CD14-positive monocyte (primary cell): ENCODE measurements around the gene SMCO3. TPM values are rescaled to one million over a fixed set of nuclear protein-coding genes. Genes with fewer than 3 reads are reported as not detected.

Experiments used
- DNase-seq, 3 donors: peaks; one replicate each; pipeline ENCODE4 v3.0.0-alpha.2; 2011 to 2022
- H2AFZ ChIP-seq: 2 replicates; pipeline ENCODE4 v1.6.0; 2012; ENCODE audit warnings: mild to moderate bottlenecking, low read depth, low read length, inconsistent platforms; ENCODE audit not compliant: insufficient read depth, poor library complexity, severe bottlenecking
- H3K27ac ChIP-seq, 2 donors: 1 replicate in 1 of 2; 2 replicates in 1 of 2; pipeline ENCODE4 v1.5.1; 2012 to 2013; ENCODE audit warnings: low read length in 2 of 2, control low read depth in 1 of 2, inconsistent platforms in 1 of 2, low read depth in 1 of 2, mild to moderate bottlenecking in 1 of 2
- H3K27me3 ChIP-seq, 2 donors: one replicate each; pipeline versions ENCODE4 v1.6.0 to v1.6.1; 2011 to 2013; ENCODE audit warnings: low read length in 2 of 2; ENCODE audit not compliant: control insufficient read depth in 2 of 2, insufficient read depth in 2 of 2
- H3K36me3 ChIP-seq, 2 donors: replicated peaks in 1 of 2; 1 replicate in 1 of 2; 2 replicates in 1 of 2; pipeline versions ENCODE4 v1.5.1 to v1.6.1; 2012 to 2013; ENCODE audit warnings: low read length in 2 of 2, control low read depth in 1 of 2, inconsistent platforms in 1 of 2, mild to moderate bottlenecking in 1 of 2; ENCODE audit not compliant: insufficient read depth in 2 of 2, control insufficient read depth in 1 of 2
- H3K4me1 ChIP-seq, 2 donors: 1 replicate in 1 of 2; 2 replicates in 1 of 2; pipeline versions ENCODE4 v1.5.1 to v1.6.1; 2012 to 2013; ENCODE audit warnings: low read length in 2 of 2, control low read depth in 1 of 2, inconsistent platforms in 1 of 2, mild to moderate bottlenecking in 1 of 2, moderate library complexity in 1 of 2; ENCODE audit not compliant: insufficient read depth in 2 of 2, control insufficient read depth in 1 of 2
- H3K4me2 ChIP-seq: replicated peaks from 2 replicates; pipeline ENCODE3; 2012; ENCODE audit warnings: low read length, moderate library complexity, mild to moderate bottlenecking; ENCODE audit not compliant: poor library complexity, severe bottlenecking; ENCODE audit errors: extremely low read depth
- H3K4me3 ChIP-seq, 3 experiments: fragments of 200-600 bp in 1 of 3; sonication (generic) in 1 of 3; replicated peaks in 1 of 3; 1 replicate in 2 of 3; 2 replicates in 1 of 3; pipeline ENCODE4 v1.5.1; 2011 to 2013; ENCODE audit warnings: low read length in 3 of 3, mild to moderate bottlenecking in 3 of 3, control low read depth in 2 of 3, low read depth in 2 of 3, inconsistent platforms in 1 of 3, moderate library complexity in 1 of 3
- H3K79me2 ChIP-seq: 2 replicates; pipeline ENCODE4 v1.6.0; 2012; ENCODE audit warnings: mild to moderate bottlenecking, control low read depth, inconsistent platforms, low read length, moderate library complexity; ENCODE audit not compliant: insufficient read depth
- H3K9ac ChIP-seq: 2 replicates; pipeline ENCODE4 v1.6.0; 2017; ENCODE audit warnings: low read length, mild to moderate bottlenecking; ENCODE audit not compliant: insufficient read depth, poor library complexity, severe bottlenecking
- H3K9me3 ChIP-seq, 2 donors: replicated peaks in 1 of 2; 1 replicate in 1 of 2; 2 replicates in 1 of 2; pipeline versions ENCODE4 v1.5.1 to v1.6.1; 2012 to 2013; ENCODE audit warnings: low read length in 2 of 2, control low read depth in 1 of 2; ENCODE audit not compliant: control insufficient read depth in 1 of 2, insufficient read depth in 1 of 2
- H4K20me1 ChIP-seq: 2 replicates; pipeline ENCODE4 v1.6.0; 2012; ENCODE audit warnings: mild to moderate bottlenecking, low read length, control low read depth, moderate library complexity; ENCODE audit not compliant: insufficient read depth
- H3K27ac Mint-ChIP-seq, 7 donors: one replicate each; pipeline ENCODE4 v1.8.0; 2020; ENCODE audit warnings: mild to moderate bottlenecking in 7 of 7, mixed read lengths in 7 of 7, moderate library complexity in 6 of 7, inconsistent platforms in 2 of 7
- H3K27me3 Mint-ChIP-seq, 3 donors: one replicate each; pipeline ENCODE4 v1.8.0; 2021 to 2022; ENCODE audit warnings: low read depth in 3 of 3, mild to moderate bottlenecking in 3 of 3, mixed read lengths in 3 of 3, moderate library complexity in 3 of 3, inconsistent platforms in 1 of 3
- H3K36me3 Mint-ChIP-seq, 2 donors: one replicate each; pipeline ENCODE4 v1.8.0; 2020; ENCODE audit warnings: mixed read lengths in 2 of 2, inconsistent platforms in 1 of 2, mild to moderate bottlenecking in 1 of 2
- H3K4me1 Mint-ChIP-seq: one replicate; pipeline ENCODE4 v1.8.0; 2020; ENCODE audit warnings: mild to moderate bottlenecking, mixed read lengths
- H3K4me3 Mint-ChIP-seq, 2 donors: one replicate each; pipeline ENCODE4 v1.8.0; 2020; ENCODE audit warnings: mild to moderate bottlenecking in 2 of 2, mixed read lengths in 2 of 2, moderate library complexity in 1 of 2
- H3K9me3 Mint-ChIP-seq, 7 donors: one replicate each; pipeline ENCODE4 v1.8.0; 2020 to 2022; ENCODE audit warnings: mixed read lengths in 7 of 7, mild to moderate bottlenecking in 6 of 7, moderate library complexity in 6 of 7, inconsistent platforms in 2 of 7
- CTCF ChIP-seq: fragments of 200-600 bp; IDR thresholded peaks from one replicate; pipeline ENCODE4 v1.8.0; 2022; ENCODE audit warnings: antibody characterized with exemption, mild to moderate bottlenecking
- WGBS: methylation state at CpG from one replicate; pipeline ENCODE4 v1.1.5; 2013; ENCODE audit warnings: missing lambda C conversion rate; ENCODE audit not compliant: insufficient coverage; 5-methylcytosine and 5-hydroxymethylcytosine counted together
- intact Hi-C, 2 donors: fragments of 100-400 bp; cut with micrococcal nuclease; formaldehyde crosslinking; loops; one replicate each; pipeline versions ENCODE4 v1.15.0 to v1.15.1; 2023
- polyA plus RNA-seq, 3 donors: library from polyadenylated mRNA; depleted of rRNA in 1 of 3; unstranded in 2 of 3; stranded (reverse) in 1 of 3; fragments of 300-500 nt in 2 of 3; fragments of >200 nt in 1 of 3; fragmentation: Illumina TruSeq in 2 of 3; gene quantifications; 1 replicate in 2 of 3; 2 replicates in 1 of 3; pipeline ENCODE4 v1.2.3, GENCODE V29; 2012 to 2021

SMCO3 gene
- polyA plus RNA-seq, 3 donors = 0.11 TPM; not detected in 2

GRCh38 chr12:14834509-14834908, 20.5 kb upstream of the SMCO3 start:
- Histone ChIP-seq H3K27me3 (peaks cover 0 to 2% of the 10 kb centered on the region in 2 donors), H3K4me2 (no peak overlapping the region), H3K9ac (no peak overlapping the region), H3K36me3 (no peaks in the 10 kb centered on the region), H3K4me3 (no peak overlapping the region), H3K9me3 (no peaks in the 10 kb centered on the region), H3K4me1 (no peaks in the 10 kb centered on the region), H2AFZ (no peak overlapping the region), H3K27ac (no peak overlapping the region), H4K20me1 (no peaks in the 10 kb centered on the region), H3K79me2 (no peaks in the 10 kb centered on the region)
- DNase-seq = no peak
- Mint-ChIP-seq H3K27me3 (peaks cover 2 to 4% (median 3%) of the 10 kb centered on the region in 3 donors), H3K9me3 (peaks cover 0 to 3% (median 0%) of the 10 kb centered on the region in 7 donors), H3K36me3 (no peaks in the 10 kb centered on the region), H3K4me1 (no peaks in the 10 kb centered on the region), H3K4me3 (no peak overlapping the region), H3K27ac (no peak overlapping the region)
- intact Hi-C loops = no loop called here
- no peak for TF ChIP-seq CTCF

DNA sequence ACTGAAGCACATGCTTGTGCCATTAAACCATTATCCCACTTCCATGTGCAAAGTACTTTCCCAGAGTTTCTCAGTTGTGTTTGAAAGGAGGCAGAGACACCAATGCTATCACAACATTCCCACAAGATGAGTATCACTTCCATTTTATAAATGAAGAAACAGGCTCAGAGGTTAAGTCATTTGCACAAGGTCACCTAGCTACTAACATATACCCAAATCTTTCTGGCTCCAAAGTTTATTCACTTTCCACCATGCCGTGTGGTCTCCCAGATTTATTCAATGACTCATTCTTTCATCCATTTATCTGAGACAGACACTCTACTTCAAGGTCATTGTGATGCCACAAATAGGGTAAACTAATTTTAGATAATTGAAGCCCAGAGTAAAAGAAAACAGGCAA, 20.0 kb upstream of the SMCO3 start:
- H3K27me3 Mint-ChIP-seq = peaks cover under 1 to 4% (median 3%) of the 10 kb centered on the region in 3 donors
- no peaks in the 10 kb centered on the region for H3K9me3 ChIP-seq
- H3K9ac ChIP-seq = no peak overlapping the region
- no peaks in the 10 kb centered on the region for H4K20me1 ChIP-seq
- peaks cover 0 to 2% of the 10 kb centered on the region in 2 donors for H3K27me3 ChIP-seq
- no peaks in the 10 kb centered on the region for H3K4me1 ChIP-seq
- no peaks in the 10 kb centered on the region for H3K9me3 Mint-ChIP-seq
- no peak overlapping the region for H3K4me2 ChIP-seq
- H3K27ac ChIP-seq = no peak overlapping the region
- TF ChIP-seq CTCF = no peak
- H3K36me3 Mint-ChIP-seq = no peaks in the 10 kb centered on the region
- H2AFZ ChIP-seq = no peak overlapping the region
- no peaks in the 10 kb centered on the region for H3K4me1 Mint-ChIP-seq
- no peak overlapping the region for H3K27ac Mint-ChIP-seq
- DNase-seq = no peak
- no peaks in the 10 kb centered on the region for H3K79me2 ChIP-seq
- no peak overlapping the region for H3K4me3 ChIP-seq
- H3K4me3 Mint-ChIP-seq = no peak overlapping the region
- H3K36me3 ChIP-seq = no peaks in the 10 kb centered on the region
- WGBS = no CpG with 5 or more reads among the region's 1 CpG
- intact Hi-C loops = no loop called here
